Measurements from ENCODE around the gene LEPR. TPM values are rescaled to one million over a fixed set of nuclear protein-coding genes. Genes with fewer than 3 reads are reported as not detected.

The LEPR gene
- total RNA-seq, 1 donor from 2014 or later = 8.9 TPM

DNA sequence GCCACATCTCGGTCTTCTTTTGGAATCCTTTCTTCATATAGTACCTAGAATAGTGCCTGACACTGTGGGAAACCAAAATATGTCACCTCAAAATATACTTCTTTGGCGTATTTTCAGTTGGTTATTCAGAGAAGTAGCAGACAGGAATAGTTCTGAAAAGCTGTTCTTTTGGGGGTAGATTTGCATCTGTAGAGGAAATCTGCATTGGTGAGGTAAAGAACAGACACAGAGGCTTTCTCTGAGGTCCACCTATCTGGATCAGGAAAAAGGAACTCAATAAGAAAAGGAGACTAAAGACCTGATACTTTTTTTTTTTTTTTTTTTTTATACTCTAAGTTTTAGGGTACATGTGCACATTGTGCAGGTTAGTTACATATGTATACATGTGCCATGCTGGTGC is 23.2 kb downstream of the LEPR start:
- no peaks in the 10 kb centered on the region for H3K27me3 Mint-ChIP-seq (ENCODE audit: low read depth, unreplicated experiment)
- H3K4me3 ChIP-seq (ENCODE audit: insufficient read depth, low read depth, low read length) = no peak overlapping the region
- FAIRE-seq (no peak), DNase-seq (ENCODE audit: low read depth) (no peak)
- no peak overlapping the region for H3K27ac ChIP-seq (ENCODE audit: low read depth, low read length)
- peaks cover 2% of the 10 kb centered on the region for H3K4me1 Mint-ChIP-seq (ENCODE audit: low read depth, unreplicated experiment)
- no peaks in the 10 kb centered on the region for H3K36me3 ChIP-seq (ENCODE audit: insufficient read depth, low read length)
- TF ChIP-seq CTCF (IDR thresholded peaks at IDR 0.05; ENCODE audit: insufficient read depth, low read depth, low read length) = no peak
- no peak for TF ChIP-seq EZH2 (IDR thresholded peaks at IDR 0.05; ENCODE audit: insufficient read depth, low read length)
- H3K27ac Mint-ChIP-seq (ENCODE audit: unreplicated experiment) = no peak overlapping the region
- H3K4me3 Mint-ChIP-seq (ENCODE audit: unreplicated experiment) = no peak overlapping the region
- H3K4me2 ChIP-seq (ENCODE audit: low read length) = no peak overlapping the region
- H3K79me2 ChIP-seq (ENCODE audit: insufficient read depth, low read length) = no peaks in the 10 kb centered on the region
- H3K36me3 Mint-ChIP-seq (ENCODE audit: low read depth, unreplicated experiment) = peaks cover under 1% of the 10 kb centered on the region
- no peaks in the 10 kb centered on the region for H3K27me3 ChIP-seq (ENCODE audit: insufficient read depth, low read length)
- peaks cover 3% of the 10 kb centered on the region for H3K4me1 ChIP-seq (ENCODE audit: insufficient read depth, low read length)
- no peaks in the 10 kb centered on the region for H3K9me3 ChIP-seq (ENCODE audit: insufficient read depth, low read depth, low read length)
- peaks cover 7% of the 10 kb centered on the region for H3K9me3 Mint-ChIP-seq (ENCODE audit: unreplicated experiment)
- no peak overlapping the region for H2AFZ ChIP-seq (ENCODE audit: low read depth, low read length)
- H4K20me1 ChIP-seq (ENCODE audit: insufficient read depth, low read length) = no peaks in the 10 kb centered on the region
- no peak overlapping the region for H3K9ac ChIP-seq (ENCODE audit: low read length)

DNA sequence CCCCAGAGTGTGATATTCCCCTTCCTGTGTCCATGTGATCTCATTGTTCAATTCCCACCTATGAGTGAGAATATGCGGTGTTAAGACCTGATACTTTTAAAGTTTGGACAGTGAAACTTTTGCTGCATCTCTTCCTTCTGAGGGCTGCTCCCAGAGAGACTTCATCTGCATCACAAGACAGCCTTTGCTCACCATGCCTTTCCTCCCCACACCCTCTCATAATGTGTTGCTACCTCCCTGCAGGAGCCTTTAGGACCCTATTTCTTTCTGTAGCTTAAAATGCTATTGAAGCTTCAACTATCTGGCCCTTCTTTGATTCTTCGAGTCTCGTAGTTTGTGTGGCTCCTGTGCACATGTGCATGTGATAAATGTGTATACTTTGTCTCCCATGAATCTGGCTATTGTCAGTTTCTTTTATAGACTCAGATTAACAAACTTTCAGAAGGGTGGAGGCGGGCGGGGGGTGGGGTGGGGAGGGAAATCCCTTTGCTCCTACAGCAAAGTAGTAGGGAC is 23.7 kb downstream of the LEPR start:
- peaks cover 3% of the 10 kb centered on the region for H3K4me1 ChIP-seq (ENCODE audit: insufficient read depth, low read length)
- no peaks in the 10 kb centered on the region for H3K79me2 ChIP-seq (ENCODE audit: insufficient read depth, low read length)
- no peaks in the 10 kb centered on the region for H3K9me3 ChIP-seq (ENCODE audit: insufficient read depth, low read depth, low read length)
- no peaks in the 10 kb centered on the region for H3K27me3 ChIP-seq (ENCODE audit: insufficient read depth, low read length)
- Mint-ChIP-seq H3K27me3 (ENCODE audit: low read depth, unreplicated experiment) (no peaks in the 10 kb centered on the region), H3K36me3 (ENCODE audit: low read depth, unreplicated experiment) (no peaks in the 10 kb centered on the region), H3K4me3 (ENCODE audit: unreplicated experiment) (no peak overlapping the region), H3K27ac (ENCODE audit: unreplicated experiment) (no peak overlapping the region), H3K4me1 (ENCODE audit: low read depth, unreplicated experiment) (peaks cover 2% of the 10 kb centered on the region), H3K9me3 (ENCODE audit: unreplicated experiment) (peaks cover 7% of the 10 kb centered on the region)
- TF ChIP-seq EZH2 (IDR thresholded peaks at IDR 0.05; ENCODE audit: insufficient read depth, low read length) (no peak), CTCF (IDR thresholded peaks at IDR 0.05; ENCODE audit: insufficient read depth, low read depth, low read length) (no peak)
- no peaks in the 10 kb centered on the region for H4K20me1 ChIP-seq (ENCODE audit: insufficient read depth, low read length)
- H2AFZ ChIP-seq (ENCODE audit: low read depth, low read length) = no peak overlapping the region
- no peak overlapping the region for H3K27ac ChIP-seq (ENCODE audit: low read depth, low read length)
- no peak overlapping the region for H3K9ac ChIP-seq (ENCODE audit: low read length)
- no peaks in the 10 kb centered on the region for H3K36me3 ChIP-seq (ENCODE audit: insufficient read depth, low read length)
- no peak overlapping the region for H3K4me3 ChIP-seq (ENCODE audit: insufficient read depth, low read depth, low read length)
- no peak for FAIRE-seq
- no peak overlapping the region for H3K4me2 ChIP-seq (ENCODE audit: low read length)
- DNase-seq (ENCODE audit: low read depth) = no peak

GRCh38 chr1:65445837-65446236 is 25.4 kb downstream of the LEPR start:
- no peaks in the 10 kb centered on the region for H3K27me3 Mint-ChIP-seq (ENCODE audit: low read depth, unreplicated experiment)
- no peak overlapping the region for H3K4me3 ChIP-seq (ENCODE audit: insufficient read depth, low read depth, low read length)
- H3K4me1 Mint-ChIP-seq (ENCODE audit: low read depth, unreplicated experiment) = no peaks in the 10 kb centered on the region
- H3K36me3 ChIP-seq (ENCODE audit: insufficient read depth, low read length) = no peaks in the 10 kb centered on the region
- no peak overlapping the region for H3K4me2 ChIP-seq (ENCODE audit: low read length)
- no peaks in the 10 kb centered on the region for H3K4me1 ChIP-seq (ENCODE audit: insufficient read depth, low read length)
- no peaks in the 10 kb centered on the region for H3K79me2 ChIP-seq (ENCODE audit: insufficient read depth, low read length)
- H4K20me1 ChIP-seq (ENCODE audit: insufficient read depth, low read length) = no peaks in the 10 kb centered on the region
- no peak overlapping the region for H2AFZ ChIP-seq (ENCODE audit: low read depth, low read length)
- no peak for FAIRE-seq
- DNase-seq (ENCODE audit: low read depth) = no peak
- TF ChIP-seq EZH2 (IDR thresholded peaks at IDR 0.05; ENCODE audit: insufficient read depth, low read length) = no peak
- TF ChIP-seq CTCF (IDR thresholded peaks at IDR 0.05; ENCODE audit: insufficient read depth, low read depth, low read length) = no peak
- H3K27me3 ChIP-seq (ENCODE audit: insufficient read depth, low read length) = no peaks in the 10 kb centered on the region
- no peak overlapping the region for H3K27ac Mint-ChIP-seq (ENCODE audit: unreplicated experiment)
- H3K9me3 ChIP-seq (ENCODE audit: insufficient read depth, low read depth, low read length) = no peaks in the 10 kb centered on the region
- no peak overlapping the region for H3K4me3 Mint-ChIP-seq (ENCODE audit: unreplicated experiment)
- H3K36me3 Mint-ChIP-seq (ENCODE audit: low read depth, unreplicated experiment) = no peaks in the 10 kb centered on the region
- no peak overlapping the region for H3K9ac ChIP-seq (ENCODE audit: low read length)
- H3K27ac ChIP-seq (ENCODE audit: low read depth, low read length) = no peak overlapping the region
- H3K9me3 Mint-ChIP-seq (ENCODE audit: unreplicated experiment) = peaks cover 7% of the 10 kb centered on the region

Data from astrocyte (in vitro differentiated cells and primary cell).